Retinal pigment epithelial cell (primary cell): ENCODE measurements around the gene LAMA2.

Source experiments
- DNase-seq: peaks from one replicate; pipeline ENCODE4 v3.0.0-alpha.2; 2010; ENCODE audit warnings: low read depth
- H3K4me3 ChIP-seq: 2 replicates; pipeline ENCODE4 v1.5.1; 2011; ENCODE audit warnings: mild to moderate bottlenecking, low read length, control low read depth, moderate library complexity
- CTCF ChIP-seq: conservative IDR thresholded peaks from 2 replicates; pipeline ENCODE4 v1.5.1; 2011; ENCODE audit warnings: low read depth, low read length, control low read depth, inconsistent platforms

LAMA2 gene

GRCh38 chr6:129016844-129017243 is 133.9 kb downstream of the LAMA2 start:
- no peak overlapping the region for H3K4me3 ChIP-seq
- no peak for TF ChIP-seq CTCF
- DNase-seq: no peak

- TF ChIP-seq CTCF: no peak
- no peak overlapping the region for H3K4me3 ChIP-seq
- DNase-seq: no peak
Measured at GRCh38 chr6:129022011-129022553, 139.1 kb downstream of the LAMA2 start.

- H3K4me3 ChIP-seq: no peak overlapping the region
- TF ChIP-seq CTCF: no peak
- no peak for DNase-seq
Measured at GRCh38 chr6:129026601-129027000, 143.7 kb downstream of the LAMA2 start.

- H3K4me3 ChIP-seq: no peak overlapping the region
- TF ChIP-seq CTCF: no peak
- DNase-seq: no peak
Measured at GRCh38 chr6:129029778-129030177, 146.8 kb downstream of the LAMA2 start.

GRCh38 chr6:129030215-129030614 is 147.3 kb downstream of the LAMA2 start:
- no peak overlapping the region for H3K4me3 ChIP-seq
- no peak for DNase-seq

GRCh38 chr6:129031051-129031599 is 148.2 kb downstream of the LAMA2 start:
- H3K4me3 ChIP-seq: no peak overlapping the region
- DNase-seq: no peak
- no peak for TF ChIP-seq CTCF

More at GRCh38 chr6:129030215-129030614, 147.3 kb downstream of the LAMA2 start:
- TF ChIP-seq CTCF: no peak

GRCh38 chr6:129032602-129033001 is 149.7 kb downstream of the LAMA2 start:
- no peak overlapping the region for H3K4me3 ChIP-seq
- TF ChIP-seq CTCF: no peak
- no peak for DNase-seq
